GM10248 (cell line): ENCODE data around the gene SPCS1.
"Not testable (repeated sequence)": the region's sequence is repeated elsewhere in the genome, so short reads cannot be mapped to it uniquely, and the experiment has no call there.

Experiments
- CTCF ChIA-PET: fragments of 300-600 bp; sonication (Branson Sonifier 250); formaldehyde crosslinking; extraction: SDS; loops from one replicate; lab custom pipeline; 2021; ENCODE audit warnings: antibody characterized with exemption; lab: Yijun Ruan, JAX
- POLR2A ChIA-PET: fragments of 350-650 bp; sonication (Branson Sonifier 250); formaldehyde crosslinking; extraction: SDS; loops from one replicate; lab custom pipeline; 2020; ENCODE audit warnings: antibody characterized with exemption; lab: Yijun Ruan, JAX
- DNase-seq: peaks from one replicate; pipeline ENCODE4 v3.0.0; 2012; ENCODE audit errors: extremely low spot score
- TF ChIP-seq, protein P1 (sequence below): IDR thresholded peaks from 2 replicates; pipeline ENCODE4 v1.5.1; 2012; ENCODE audit warnings: mild to moderate bottlenecking, low read depth; ENCODE audit errors: extremely low read depth, missing control alignments, control extremely low read depth

Gene SPCS1

DNA sequence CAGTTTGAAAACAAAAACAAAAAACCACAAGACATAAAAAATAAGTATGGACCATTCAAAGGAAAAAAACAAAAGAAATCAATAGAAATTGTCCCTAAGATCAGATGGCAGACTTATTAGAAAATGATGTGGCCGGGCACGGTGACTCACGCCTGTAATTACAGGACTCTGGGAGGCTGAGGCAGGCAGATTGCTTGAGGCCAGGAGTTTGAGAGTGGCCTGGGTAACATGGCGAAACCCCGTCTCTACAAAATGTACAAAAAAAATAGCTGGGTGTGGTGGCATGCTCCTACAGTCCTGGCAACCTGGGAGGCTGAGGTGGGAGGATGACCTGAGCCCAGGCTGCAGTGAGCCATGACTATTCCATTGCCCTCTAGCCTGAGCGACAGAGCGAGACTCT lies 16.6 kb downstream of the SPCS1 start:
- TF ChIP-seq, protein P1, sequence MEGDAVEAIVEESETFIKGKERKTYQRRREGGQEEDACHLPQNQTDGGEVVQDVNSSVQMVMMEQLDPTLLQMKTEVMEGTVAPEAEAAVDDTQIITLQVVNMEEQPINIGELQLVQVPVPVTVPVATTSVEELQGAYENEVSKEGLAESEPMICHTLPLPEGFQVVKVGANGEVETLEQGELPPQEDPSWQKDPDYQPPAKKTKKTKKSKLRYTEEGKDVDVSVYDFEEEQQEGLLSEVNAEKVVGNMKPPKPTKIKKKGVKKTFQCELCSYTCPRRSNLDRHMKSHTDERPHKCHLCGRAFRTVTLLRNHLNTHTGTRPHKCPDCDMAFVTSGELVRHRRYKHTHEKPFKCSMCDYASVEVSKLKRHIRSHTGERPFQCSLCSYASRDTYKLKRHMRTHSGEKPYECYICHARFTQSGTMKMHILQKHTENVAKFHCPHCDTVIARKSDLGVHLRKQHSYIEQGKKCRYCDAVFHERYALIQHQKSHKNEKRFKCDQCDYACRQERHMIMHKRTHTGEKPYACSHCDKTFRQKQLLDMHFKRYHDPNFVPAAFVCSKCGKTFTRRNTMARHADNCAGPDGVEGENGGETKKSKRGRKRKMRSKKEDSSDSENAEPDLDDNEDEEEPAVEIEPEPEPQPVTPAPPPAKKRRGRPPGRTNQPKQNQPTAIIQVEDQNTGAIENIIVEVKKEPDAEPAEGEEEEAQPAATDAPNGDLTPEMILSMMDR: no peak
- CTCF ChIA-PET: interaction anchor here (1.2 to 1.4 kb wide), 4 partner anchors 9 to 99 kb away, joined by 3 to 7 read pairs (median 4); no protein-coding TSS in a partner anchor
- DNase-seq: no peak
- POLR2A ChIA-PET: no interaction called here

DNA sequence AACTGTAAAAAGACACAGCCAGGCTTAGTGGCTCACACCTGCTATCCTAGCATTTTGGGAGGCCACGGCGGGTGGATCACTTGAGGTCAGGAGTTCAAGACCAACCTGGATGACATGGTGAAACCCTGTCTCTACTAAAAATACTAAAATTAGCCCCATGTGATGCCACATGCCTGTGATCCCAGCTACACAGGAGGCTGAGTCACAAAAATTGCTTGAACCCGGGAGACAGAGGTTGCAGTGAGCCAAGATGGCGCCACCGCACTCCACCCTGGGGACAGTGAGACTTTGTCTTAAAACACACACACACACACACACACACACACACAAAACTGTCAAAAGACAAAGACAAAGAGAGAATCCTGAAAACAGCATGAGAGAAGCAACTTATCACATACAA lies 18.0 kb downstream of the SPCS1 start:
- POLR2A ChIA-PET: no interaction called here
- CTCF ChIA-PET: interaction anchor here (1.4 kb wide), 1 partner anchor 98 kb away, joined by 3 read pairs; no protein-coding TSS in a partner anchor
- DNase-seq: no peak
- TF ChIP-seq, protein P1: no peak

DNA sequence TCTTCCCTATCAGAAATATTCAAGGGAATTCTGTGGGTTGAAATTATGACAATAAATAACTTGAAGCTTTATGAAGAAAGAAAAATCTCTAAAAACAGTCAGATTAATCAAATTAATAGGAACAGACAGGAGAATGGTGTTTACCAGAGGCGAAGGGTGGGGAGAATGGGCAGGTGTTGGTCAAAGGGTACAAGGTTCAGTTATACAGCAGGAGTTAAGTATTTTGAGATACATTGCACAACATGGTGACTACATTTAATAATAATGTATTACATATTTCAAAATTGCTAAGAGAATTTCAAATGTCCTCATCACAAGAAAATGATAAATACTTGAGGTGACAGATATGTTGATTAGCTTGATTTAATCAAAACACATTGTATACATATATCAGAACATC lies 18.6 kb downstream of the SPCS1 start:
- DNase-seq: no peak
- CTCF ChIA-PET: interaction anchor here (0.7 to 1.2 kb wide), 2 partner anchors 96 to 211 kb away, joined by 3 read pairs; no protein-coding TSS in a partner anchor
- POLR2A ChIA-PET: no interaction called here
- TF ChIP-seq, protein P1: no peak

DNA sequence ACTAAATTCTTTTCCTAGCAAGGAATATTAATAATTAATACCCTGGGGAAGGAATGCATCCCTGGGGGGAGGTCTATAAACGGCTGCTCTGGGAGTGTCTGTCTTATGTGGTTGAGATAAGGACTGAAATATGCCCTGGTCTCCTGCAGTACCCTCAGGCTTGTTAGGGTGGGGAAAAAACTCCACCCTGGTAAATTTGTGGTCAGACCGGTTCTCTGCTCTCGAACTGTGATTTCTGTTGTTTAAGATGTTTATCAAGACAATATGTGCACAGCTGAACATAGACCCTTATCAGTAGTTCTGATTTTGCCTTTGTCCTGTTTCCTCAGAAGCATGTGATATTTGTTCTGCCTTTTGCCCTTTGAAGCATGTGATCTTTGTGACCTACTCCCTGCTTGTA lies 22.8 kb downstream of the SPCS1 start:
- POLR2A ChIA-PET, DNase-seq, CTCF ChIA-PET: not testable (repeated sequence)

DNA sequence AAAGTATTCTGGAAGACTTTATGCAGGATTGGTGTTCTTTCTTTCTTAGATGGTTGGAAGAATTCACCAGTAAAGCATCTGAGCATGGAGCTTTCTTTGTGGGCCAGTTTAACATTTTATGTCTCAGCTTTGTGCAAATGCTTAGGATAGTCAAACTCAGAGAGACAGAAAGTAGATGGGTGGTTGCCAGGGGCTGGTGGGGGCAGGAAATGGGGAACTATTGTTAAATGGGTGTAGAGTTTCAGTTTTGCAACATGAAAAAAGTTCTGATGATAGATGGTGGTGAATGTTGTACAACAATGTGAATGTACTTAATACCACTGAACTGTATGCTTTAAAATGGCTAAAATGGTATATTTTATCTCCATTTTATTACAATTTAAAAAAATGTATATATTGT lies 24.8 kb downstream of the SPCS1 start:
- TF ChIP-seq, protein P1: no peak
- ChIA-PET CTCF (no interaction called here), POLR2A (no interaction called here)
- DNase-seq: no peak

DNA sequence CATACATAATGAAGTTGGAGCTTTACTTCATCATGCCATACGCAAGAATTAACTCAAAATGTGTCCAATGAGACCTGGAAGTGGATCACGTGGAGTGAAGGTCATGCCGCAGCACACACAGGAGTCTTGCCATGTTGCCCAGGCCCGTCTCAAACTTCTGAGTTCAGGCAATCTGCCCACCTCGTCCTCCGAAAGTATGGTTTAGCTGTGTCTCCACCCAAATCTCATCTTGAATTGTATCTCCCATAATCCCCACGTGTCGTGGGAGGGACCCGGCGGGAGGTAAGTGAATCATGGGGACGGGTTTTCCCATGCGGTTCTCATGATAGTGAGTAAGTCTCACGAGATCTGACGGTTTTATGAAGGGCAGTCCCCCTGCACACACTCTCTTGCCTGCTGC lies 25.7 kb downstream of the SPCS1 start:
- no peak for DNase-seq
- POLR2A ChIA-PET: no interaction called here
- CTCF ChIA-PET: no interaction called here
- TF ChIP-seq, protein P1: no peak

DNA sequence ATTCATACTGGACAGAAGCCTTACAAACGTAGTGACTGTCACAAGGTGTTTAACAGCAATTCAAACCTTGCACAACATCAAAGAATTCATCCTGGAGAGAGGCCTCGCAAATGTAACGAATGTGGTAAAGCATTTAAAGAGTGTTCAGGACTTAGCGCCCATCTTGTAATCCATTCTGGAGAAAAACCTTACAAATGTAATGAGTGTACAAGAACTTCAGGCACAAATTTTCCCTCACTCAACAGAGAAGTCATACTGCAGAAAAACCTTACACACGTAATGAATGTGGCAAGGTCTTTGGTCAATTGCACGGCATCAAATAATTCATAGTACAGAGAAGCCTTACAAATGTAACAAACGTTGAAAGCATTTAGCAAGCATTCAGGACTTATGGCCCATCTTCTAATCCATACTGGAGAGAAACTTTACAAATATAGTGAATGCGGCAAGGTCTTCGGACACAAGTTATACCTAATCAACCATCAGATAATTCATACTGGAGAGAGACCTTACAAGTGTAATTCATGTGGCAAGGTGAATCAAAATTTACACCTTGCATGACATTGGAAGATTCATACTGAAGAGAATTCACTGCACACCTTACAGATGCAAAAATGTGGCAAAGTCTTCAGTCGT lies 27.5 kb downstream of the SPCS1 start:
- ChIA-PET POLR2A (no interaction called here), CTCF (no interaction called here)
- TF ChIP-seq, protein P1: no peak
- DNase-seq: no peak
